Measurements from ENCODE around the gene ARHGAP22. TPM values are rescaled to one million over a fixed set of nuclear protein-coding genes. Genes with fewer than 3 reads are reported as not detected.

The ARHGAP22 gene
- polyA plus RNA-seq, 1 of the 3 experiments (the other 2 are of a cell fraction): 12.4 TPM

GRCh38 chr10:48442809-48443177 lies 162.1 kb downstream of the ARHGAP22 start:
- ChIA-PET POLR2A (no interaction called here), CTCF (interaction anchor here (0.7 to 3.5 kb wide), 9 partner anchors 9 to 213 kb away, joined by 3 to 17 read pairs (median 5); no protein-coding TSS in a partner anchor)

DNA sequence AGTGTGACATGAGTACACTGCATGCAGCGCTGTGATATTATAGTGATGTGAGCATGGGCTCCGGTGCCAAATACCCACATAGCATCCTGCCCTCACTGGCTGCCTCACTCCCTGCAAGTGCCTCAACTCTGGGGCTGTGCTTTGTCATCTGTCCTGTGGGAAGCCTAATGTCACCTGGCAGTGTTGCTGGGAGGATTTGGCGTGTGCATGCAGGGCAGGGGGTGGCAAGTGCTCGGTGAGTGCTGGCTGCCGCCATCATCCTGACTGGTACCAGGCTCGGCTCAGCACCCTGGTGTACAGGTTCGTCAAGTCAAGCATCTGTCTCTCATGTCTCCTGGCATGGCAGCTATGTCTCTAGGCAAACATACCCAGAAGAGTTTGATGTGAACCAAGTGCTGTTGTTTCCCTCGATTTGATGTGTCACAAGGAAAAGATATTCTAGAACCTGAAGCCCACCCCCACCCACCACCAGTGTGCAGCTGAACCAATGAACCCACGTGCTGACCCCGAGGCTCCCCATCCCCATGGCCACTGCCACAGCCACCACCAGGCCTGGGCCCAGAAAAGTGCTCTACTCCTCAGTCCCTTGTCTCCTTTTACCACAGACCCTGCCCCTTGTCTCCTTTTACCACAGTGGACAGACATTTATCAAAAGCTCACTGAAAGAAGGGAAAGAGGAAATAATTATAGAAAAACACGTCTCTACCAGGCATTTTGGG lies 162.6 kb downstream of the ARHGAP22 start:
- no peaks in the 10 kb centered on the region for H3K9me3 ChIP-seq
- H3K4me1 ChIP-seq (ENCODE audit: control insufficient read depth in 1 of 2, insufficient read depth in 2 of 2, low read depth in 1 of 2, low read length in 1 of 2): peaks cover 4 to 20% of the 10 kb centered on the region in 2 experiments; a peak in 3 of 4 replicates
- ChIA-PET POLR2A (no interaction called here), CTCF (interaction anchor here (0.6 to 3.5 kb wide), 10 partner anchors 9 to 214 kb away, joined by 3 to 17 read pairs (median 4); no protein-coding TSS in a partner anchor)
- no peak overlapping the region for H2AFZ ChIP-seq (ENCODE audit: low read depth)
- H4K20me1 ChIP-seq (ENCODE audit: insufficient read depth): peaks cover 11% of the 10 kb centered on the region; the same call in 1 of the 2 replicates
- 88% methylated on average over 6 of the region's 11 CpGs for WGBS (ENCODE audit: low lambda C conversion rate)
- H3K9ac ChIP-seq: no peak overlapping the region
- H3K4me2 ChIP-seq: no peak overlapping the region
- 0 out of 2 replicates have a peak, but pooled peaks cover 4% of the 10 kb centered on the region for H3K9me2 ChIP-seq
- H3F3A ChIP-seq (replicated peaks; ENCODE audit: insufficient read depth): peaks cover 49% of the 10 kb centered on the region
- no peak for DNase-seq
- no peaks in the 10 kb centered on the region for H3K27me3 ChIP-seq (ENCODE audit: insufficient read depth)
- no peak overlapping the region for H3K27ac ChIP-seq (ENCODE audit: low read depth in 2 of 2, low read length in 1 of 2)
- no peaks in the 10 kb centered on the region for H3K79me2 ChIP-seq (ENCODE audit: insufficient read depth)
- H3K4me3 ChIP-seq (ENCODE audit: low read depth in 2 of 2, low read length in 1 of 2): no peak overlapping the region
- H3K36me3 ChIP-seq (replicated peaks in 1 of 2; ENCODE audit: control insufficient read depth in 1 of 2, insufficient read depth in 2 of 2, low read length in 1 of 2): peaks cover 9 to 12% of the 10 kb centered on the region in 2 experiments
- no peak for TF ChIP-seq TCF12 (IDR thresholded peaks at IDR 0.05)
- TF ChIP-seq GATA2 (CRISPR knock-in tag; IDR thresholded peaks at IDR 0.05): no peak
- no peak for TF ChIP-seq RXRA (IDR thresholded peaks at IDR 0.05; ENCODE audit: borderline replicate concordance, low read depth)
- TF ChIP-seq NFIC (IDR thresholded peaks at IDR 0.05; ENCODE audit: borderline replicate concordance): no peak
- TF ChIP-seq, protein P1, sequence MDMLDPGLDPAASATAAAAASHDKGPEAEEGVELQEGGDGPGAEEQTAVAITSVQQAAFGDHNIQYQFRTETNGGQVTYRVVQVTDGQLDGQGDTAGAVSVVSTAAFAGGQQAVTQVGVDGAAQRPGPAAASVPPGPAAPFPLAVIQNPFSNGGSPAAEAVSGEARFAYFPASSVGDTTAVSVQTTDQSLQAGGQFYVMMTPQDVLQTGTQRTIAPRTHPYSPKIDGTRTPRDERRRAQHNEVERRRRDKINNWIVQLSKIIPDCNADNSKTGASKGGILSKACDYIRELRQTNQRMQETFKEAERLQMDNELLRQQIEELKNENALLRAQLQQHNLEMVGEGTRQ (IDR thresholded peaks at IDR 0.05; ENCODE audit: borderline replicate concordance, low read depth, low read length): no peak
- no peak for TF ChIP-seq REST (IDR thresholded peaks at IDR 0.05; ENCODE audit: low read depth, low read length)
- TF ChIP-seq, protein P2, sequence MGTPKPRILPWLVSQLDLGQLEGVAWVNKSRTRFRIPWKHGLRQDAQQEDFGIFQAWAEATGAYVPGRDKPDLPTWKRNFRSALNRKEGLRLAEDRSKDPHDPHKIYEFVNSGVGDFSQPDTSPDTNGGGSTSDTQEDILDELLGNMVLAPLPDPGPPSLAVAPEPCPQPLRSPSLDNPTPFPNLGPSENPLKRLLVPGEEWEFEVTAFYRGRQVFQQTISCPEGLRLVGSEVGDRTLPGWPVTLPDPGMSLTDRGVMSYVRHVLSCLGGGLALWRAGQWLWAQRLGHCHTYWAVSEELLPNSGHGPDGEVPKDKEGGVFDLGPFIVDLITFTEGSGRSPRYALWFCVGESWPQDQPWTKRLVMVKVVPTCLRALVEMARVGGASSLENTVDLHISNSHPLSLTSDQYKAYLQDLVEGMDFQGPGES (IDR thresholded peaks at IDR 0.05; ENCODE audit: low read depth, low read length): no peak
- no peak for TF ChIP-seq POLR2AphosphoS5 (IDR thresholded peaks at IDR 0.05; ENCODE audit: low read depth, low read length)

More at GRCh38 chr10:48442809-48443177, 162.1 kb downstream of the ARHGAP22 start:
- Histone ChIP-seq H3K4me3 (ENCODE audit: low read depth in 2 of 2, low read length in 1 of 2) (no peak overlapping the region), H3K27ac (ENCODE audit: low read depth in 2 of 2, low read length in 1 of 2) (no peak overlapping the region), H3K4me2 (no peak overlapping the region), H3K9ac (no peak overlapping the region), H2AFZ (ENCODE audit: low read depth) (no peak overlapping the region), H3K9me3 (no peaks in the 10 kb centered on the region), H3K79me2 (ENCODE audit: insufficient read depth) (no peaks in the 10 kb centered on the region), H3K36me3 (replicated peaks in 1 of 2; ENCODE audit: control insufficient read depth in 1 of 2, insufficient read depth in 2 of 2, low read length in 1 of 2) (peaks cover 4 to 9% of the 10 kb centered on the region in 2 experiments), H3K9me2 (0 out of 2 replicates have a peak, but pooled peaks cover 4% of the 10 kb centered on the region), H4K20me1 (ENCODE audit: insufficient read depth) (peaks cover 11% of the 10 kb centered on the region; the same call in 1 of the 2 replicates), H3K4me1 (ENCODE audit: control insufficient read depth in 1 of 2, insufficient read depth in 2 of 2, low read depth in 1 of 2, low read length in 1 of 2) (peaks cover 4 to 20% of the 10 kb centered on the region in 2 experiments; a peak in 3 of 4 replicates), H3K27me3 (ENCODE audit: insufficient read depth) (no peaks in the 10 kb centered on the region), H3F3A (replicated peaks; ENCODE audit: insufficient read depth) (peaks cover 49% of the 10 kb centered on the region)
- TF ChIP-seq JUND (IDR thresholded peaks at IDR 0.05): no peak
- no peak for TF ChIP-seq ELF1 (IDR thresholded peaks at IDR 0.05)
- no peak for TF ChIP-seq REST (IDR thresholded peaks at IDR 0.05; ENCODE audit: low read depth, low read length)
- TF ChIP-seq SIN3A (IDR thresholded peaks at IDR 0.05; ENCODE audit: borderline replicate concordance, low read depth, low read length): no peak
- no peak for TF ChIP-seq SMC3 (IDR thresholded peaks at IDR 0.05; ENCODE audit: low read depth, low read length)
- no peak for TF ChIP-seq FOXJ3 (CRISPR knock-in tag; IDR thresholded peaks at IDR 0.05)
- no peak for TF ChIP-seq RFX5 (IDR thresholded peaks at IDR 0.05; ENCODE audit: low read length)
- no peak for DNase-seq
- 92% methylated on average over 5 of the region's 5 CpGs for WGBS (ENCODE audit: low lambda C conversion rate)
